GM19397 (cell line): ENCODE results near the gene PZP.
"Not testable (repeated sequence)": the region's sequence is repeated elsewhere in the genome, so short reads cannot be mapped to it uniquely, and the experiment has no call there.

Source experiments
- ATAC-seq: cut with Tn5 transposase; IDR thresholded peaks from one replicate; pipeline ENCODE4 v1.9.1; 2021; ENCODE audit warnings: mild to moderate bottlenecking, moderate library complexity; ENCODE audit not compliant: unreplicated experiment

Gene PZP

DNA sequence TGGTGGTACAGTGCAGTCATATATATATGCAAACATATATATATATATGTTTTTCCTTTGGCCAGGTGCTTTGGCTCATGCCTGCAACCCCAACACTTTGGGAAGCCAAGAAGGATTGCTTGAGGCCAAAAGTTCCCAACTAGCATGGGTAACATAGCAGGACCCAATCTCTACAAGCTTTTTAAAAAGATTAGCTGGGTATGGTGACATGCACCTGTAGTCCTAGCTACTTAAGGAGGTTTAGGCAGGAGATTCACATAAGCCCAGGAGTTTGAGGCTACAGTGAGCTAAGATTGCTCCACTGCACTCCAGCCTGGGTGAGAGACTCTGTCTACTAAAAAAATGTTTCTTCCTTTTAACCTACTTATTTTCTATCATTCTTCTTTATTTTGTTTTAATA lies 10.2 kb downstream of the PZP start:
- no peak for ATAC-seq

- no peak for ATAC-seq
These were observed 23.9 kb downstream of the PZP start for GRCh38 chr12:9184276-9184675.

GRCh38 chr12:9180810-9181209 lies 27.4 kb downstream of the PZP start:
- ATAC-seq = no peak

DNA sequence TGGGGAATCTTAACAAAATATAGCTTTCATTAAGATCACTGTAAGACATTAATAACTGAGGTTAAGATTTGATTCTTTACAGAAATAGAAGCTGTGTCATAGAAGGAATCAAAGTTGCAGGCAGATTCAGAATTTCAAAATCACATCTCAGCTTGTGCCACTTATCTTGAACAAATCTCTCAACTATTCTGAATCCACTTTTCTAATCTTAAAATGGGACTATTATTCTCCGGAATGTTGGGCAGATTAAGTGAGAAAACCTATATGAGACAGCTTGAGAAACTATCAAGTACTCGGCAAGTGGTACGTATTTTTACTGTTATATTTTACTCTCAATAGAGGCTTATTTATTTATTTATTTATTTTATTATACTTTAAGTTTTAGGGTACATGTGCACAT lies 28.4 kb downstream of the PZP start:
- no peak for ATAC-seq

DNA sequence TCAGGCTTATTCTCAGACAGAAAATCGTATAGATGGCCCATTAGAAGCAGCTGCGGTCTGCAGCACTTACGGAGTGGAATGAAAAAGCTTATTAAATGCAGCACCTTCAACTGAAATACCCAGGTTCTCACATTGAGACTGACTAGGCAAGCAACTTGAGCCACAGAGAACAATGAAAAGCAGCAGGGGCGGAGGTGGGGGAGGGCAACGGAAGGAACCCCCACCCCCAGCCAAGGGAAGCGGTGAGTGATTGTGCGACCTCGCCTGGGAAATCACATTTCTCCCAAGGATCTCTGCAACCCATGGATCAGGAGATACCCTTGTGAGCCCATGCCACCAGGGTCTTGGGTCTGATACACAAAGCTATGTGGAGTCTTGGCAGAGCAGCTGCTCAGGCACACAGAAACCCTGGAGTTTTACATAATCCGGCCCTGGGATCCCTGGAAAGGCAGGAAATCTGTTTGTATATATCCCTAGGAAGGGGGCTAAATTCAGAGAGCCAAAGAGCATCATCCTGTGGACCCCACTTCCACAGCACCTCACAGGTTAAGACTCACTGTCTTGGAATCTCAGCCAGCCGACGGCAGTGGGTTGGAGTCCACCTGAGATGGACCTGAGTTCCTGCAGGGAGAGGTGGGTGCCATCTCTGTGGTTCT lies 38.1 kb downstream of the PZP start:
- no peak for ATAC-seq

GRCh38 chr12:9167345-9167744 lies 40.9 kb downstream of the PZP start:
- not testable (repeated sequence) for ATAC-seq

GRCh38 chr12:9163392-9163791 lies 44.8 kb downstream of the PZP start:
- no peak for ATAC-seq

- ATAC-seq = no peak
These were observed 52.1 kb downstream of the PZP start for GRCh38 chr12:9156119-9156518.

DNA sequence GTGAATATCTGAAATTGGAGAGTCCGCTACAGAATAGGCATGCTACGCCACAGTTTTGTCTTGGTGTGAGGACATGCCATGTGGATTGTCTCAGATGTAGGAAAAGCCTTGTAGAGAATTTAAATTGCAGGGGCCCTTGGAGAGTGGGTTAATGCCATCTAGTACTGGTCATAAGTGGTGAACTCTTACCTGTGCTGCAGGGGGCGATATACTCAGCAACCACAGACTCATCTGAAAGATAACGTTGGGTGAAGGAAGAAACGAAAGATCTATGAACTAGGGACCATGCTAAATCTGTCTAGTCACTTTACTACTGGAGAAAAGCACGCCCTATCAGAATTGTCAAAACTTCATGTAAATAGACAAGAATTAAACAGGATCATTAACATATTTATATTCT lies 58.8 kb downstream of the PZP start:
- no peak for ATAC-seq

- no peak for ATAC-seq
These were observed 59.3 kb downstream of the PZP start for GRCh38 chr12:9148926-9149325.

DNA sequence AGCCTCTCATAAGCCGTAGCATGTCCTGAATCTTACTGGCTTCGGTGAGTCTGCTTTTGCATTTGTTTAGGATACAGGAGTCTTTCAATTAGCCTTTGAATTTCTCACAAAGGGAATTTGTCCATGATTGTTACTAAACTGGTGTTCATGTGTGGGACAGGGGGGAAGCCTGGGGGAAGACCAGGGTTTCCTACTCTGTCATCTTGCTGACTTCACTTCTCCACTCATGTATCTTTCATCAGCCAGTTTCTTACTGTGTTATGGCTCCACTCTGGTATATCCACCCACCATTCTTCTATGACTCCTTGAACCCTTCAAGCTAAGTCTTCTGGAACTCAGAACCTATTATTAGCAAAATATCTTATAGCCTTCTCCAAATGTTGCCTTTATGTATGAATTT lies 60.7 kb downstream of the PZP start:
- ATAC-seq = no peak

DNA sequence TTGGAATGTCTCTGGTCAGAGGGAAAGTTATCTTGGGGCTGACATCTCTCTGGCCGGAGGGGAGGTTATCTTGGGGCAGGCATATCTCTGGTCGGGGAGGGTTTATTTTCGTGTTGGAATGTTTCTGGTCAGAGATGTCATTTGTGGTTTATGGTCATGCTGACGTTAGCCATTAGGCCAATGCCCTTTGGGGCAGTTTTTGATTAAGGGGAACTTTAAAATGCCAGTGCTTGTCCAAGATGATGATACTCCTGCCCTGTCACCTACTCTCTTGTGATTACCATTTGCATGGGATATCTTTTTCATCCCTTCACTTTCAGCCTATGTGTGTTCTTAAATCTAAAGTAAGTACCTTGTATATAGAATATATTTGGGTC lies 63.5 kb downstream of the PZP start:
- ATAC-seq = no peak

DNA sequence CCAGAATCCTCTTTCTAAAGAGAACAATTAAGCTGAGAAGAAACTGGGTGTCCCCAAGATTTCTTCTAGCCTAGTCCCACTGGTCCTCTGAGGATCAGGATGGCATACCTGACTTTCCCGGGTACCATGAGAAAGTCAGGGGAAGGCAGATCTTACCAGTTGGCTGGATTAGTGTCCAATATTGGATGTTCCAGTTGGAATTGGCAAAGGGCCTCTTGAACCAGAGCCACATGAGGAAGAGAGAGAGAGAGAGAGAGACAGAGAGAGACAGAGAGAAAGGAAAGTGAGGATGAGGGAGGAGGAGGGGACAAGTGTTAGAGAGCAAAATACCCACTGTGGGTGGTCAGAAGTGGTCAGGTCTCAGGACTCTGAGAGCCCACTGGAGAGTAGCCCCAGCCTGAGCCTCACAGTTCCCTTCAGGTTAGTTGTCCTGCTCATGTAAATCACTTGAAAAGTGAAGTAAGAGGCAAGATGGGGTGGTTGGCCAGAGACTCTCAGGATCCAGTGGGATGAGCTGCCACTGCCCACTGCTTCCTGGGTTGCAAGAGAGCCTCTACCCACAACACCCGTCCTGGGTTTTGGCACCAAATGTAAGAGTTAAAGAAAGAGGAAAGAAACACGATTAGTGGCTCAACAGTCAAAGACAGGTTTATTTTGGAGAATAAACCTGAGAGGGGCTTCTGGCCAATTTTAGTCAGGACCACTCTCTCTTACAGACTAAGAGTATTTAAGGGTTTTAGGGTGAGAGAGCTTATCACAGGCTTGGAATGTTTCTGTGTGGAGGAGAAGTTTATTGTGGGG lies 64.1 kb downstream of the PZP start:
- no peak for ATAC-seq

- ATAC-seq = no peak
These were observed 65.1 kb downstream of the PZP start for GRCh38 chr12:9143137-9143536.

DNA sequence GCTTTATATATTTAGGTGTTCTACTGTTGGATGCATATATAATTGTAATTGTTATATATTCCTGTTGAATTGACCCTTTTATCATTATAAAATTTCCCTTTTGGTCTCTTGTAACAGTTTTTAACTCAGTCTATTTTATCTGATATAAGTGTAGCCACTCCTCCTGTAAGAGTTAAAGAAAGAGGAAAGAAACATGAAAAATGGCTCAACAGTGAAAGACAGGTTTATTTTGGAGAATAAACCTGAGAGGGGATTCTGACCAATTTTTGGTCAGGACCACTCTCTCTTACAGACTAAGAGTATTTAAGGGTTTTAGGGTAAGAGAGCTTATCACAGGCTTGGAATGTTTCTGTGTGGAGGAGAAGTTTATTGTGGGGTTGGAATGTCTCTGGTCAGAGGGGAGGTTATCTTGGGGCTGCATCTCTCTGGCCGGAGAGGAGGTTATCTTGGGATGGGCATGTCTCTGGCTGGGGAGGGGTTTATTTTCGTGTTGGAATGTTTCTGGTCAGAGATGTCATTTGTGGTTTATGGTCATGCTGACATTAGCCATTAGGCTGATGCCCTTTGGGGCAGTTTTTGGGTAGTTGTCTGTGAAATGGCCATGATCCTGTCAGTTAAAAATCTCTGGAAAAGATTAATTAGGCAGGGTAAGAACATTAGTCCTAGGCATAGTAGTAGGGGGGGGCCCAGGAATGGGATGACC lies 68.5 kb downstream of the PZP start:
- not testable (repeated sequence) for ATAC-seq

GRCh38 chr12:9135903-9136310 lies 72.3 kb downstream of the PZP start:
- no peak for ATAC-seq

- no peak for ATAC-seq
These were observed 73.1 kb downstream of the PZP start for GRCh38 chr12:9134981-9135628.

DNA sequence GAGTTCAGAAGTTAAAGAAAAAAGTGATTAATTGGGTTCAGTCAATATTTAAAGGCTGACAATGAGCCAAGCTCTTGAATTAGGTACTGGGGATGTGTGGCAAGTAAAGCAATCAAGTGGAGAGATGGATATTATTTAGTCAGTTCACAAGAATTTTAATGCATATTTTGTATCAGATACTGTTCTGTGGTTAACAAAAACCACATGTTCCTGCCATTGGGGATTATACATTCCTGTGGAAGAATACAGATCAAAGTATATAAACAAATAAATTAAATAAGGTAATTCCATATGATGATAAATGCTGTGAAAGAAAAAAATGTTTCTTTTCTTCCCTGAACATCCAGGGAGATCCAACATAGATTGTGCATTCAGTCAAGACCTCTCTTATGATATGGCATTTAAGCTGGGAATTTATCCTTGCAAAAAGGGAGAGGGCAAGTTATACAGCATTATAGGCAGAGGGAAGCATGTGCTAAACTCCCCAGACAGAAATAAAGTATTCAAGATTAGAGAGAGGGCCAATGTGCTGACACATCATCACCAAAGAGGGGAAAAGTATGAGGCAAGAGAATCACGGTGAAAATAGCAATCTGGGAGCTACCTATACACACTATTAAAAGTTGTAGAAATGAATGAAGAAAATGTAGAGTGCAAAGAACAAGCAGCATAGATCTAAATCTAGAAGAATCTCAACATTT lies 74.8 kb downstream of the PZP start:
- ATAC-seq = no peak

DNA sequence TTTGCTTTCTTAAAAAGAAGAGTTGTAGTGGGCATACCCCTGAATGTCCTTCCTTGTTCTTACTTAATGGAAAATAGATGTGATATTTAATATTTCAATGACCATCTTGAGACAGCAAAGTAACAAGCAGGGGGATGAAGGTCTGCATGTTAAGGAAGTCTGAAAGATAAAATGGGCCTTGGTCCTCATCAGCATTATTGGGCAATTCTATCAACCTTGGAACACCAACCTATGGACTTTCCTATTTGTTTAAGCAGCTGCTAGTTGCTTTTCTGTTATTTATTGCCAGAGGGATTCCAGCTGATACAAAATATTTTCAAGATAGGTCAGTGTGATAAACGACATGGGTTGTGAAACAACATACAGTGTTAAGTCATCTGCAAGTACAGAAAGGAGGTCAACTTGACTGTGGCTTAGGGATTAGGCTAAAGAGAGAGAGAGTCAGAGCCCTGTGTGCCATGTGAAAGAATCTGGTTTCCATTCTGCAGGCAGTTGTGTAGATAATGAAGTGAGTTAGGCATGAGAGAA lies 76.1 kb downstream of the PZP start:
- no peak for ATAC-seq

GRCh38 chr12:9130244-9130643 lies 78.0 kb downstream of the PZP start:
- ATAC-seq = no peak
